Measurements from ENCODE around the gene SDF2L1. TPM values are rescaled to one million over a fixed set of nuclear protein-coding genes. Genes with fewer than 3 reads are reported as not detected.

SDF2L1 gene
- total and polyA plus RNA-seq, 9 of the 15 experiments (the other 6 are each of a cell fraction or from before 2014, with no cell fraction given): 15.1 to 989 (median 124) TPM

- peaks cover 23% of the 10 kb centered on the region for H3K79me2 ChIP-seq (ENCODE audit: control insufficient read depth, insufficient read depth, low read length)
- peaks cover 9% of the 10 kb centered on the region for H3K9me1 ChIP-seq (ENCODE audit: control insufficient read depth, insufficient read depth, low read length)
- no peak for ATAC-seq
- no peak overlapping the region for H3K4me3 ChIP-seq
- in situ Hi-C loops (cut with MboI) (loop anchor here (25.0 kb wide), 1 partner anchor 496 kb away; no protein-coding TSS in a partner anchor), intact Hi-C loops (cut with micrococcal nuclease) (loop anchor here (10.0 kb wide), 1 partner anchor 921 kb away; the partner anchor contains the start of gene PRAME)
- H3K4me1 ChIP-seq (replicated peaks in 1 of 2; ENCODE audit: control insufficient read depth in 2 of 2, insufficient read depth in 2 of 2, low read length in 2 of 2): peaks cover 31 to 78% of the 10 kb centered on the region in 2 experiments
- H4K20me1 ChIP-seq (replicated peaks; ENCODE audit: control insufficient read depth, insufficient read depth, low read length): no peaks in the 10 kb centered on the region
- WGBS (ENCODE audit: insufficient coverage, low coverage, missing lambda C conversion rate): 68% methylated on average over 4 of the region's 4 CpGs
- peak overlapping the region; percentile 88; the same call in 1 of the 2 replicates for H2AFZ ChIP-seq (ENCODE audit: low read depth, low read length)
- no peak overlapping the region for H3K27ac ChIP-seq (ENCODE audit: extremely low read depth, low read depth, low read length)
- H3K27me3 ChIP-seq (ENCODE audit: control insufficient read depth in 2 of 2, insufficient read depth in 2 of 2, low read length in 2 of 2): no peaks in the 10 kb centered on the region
- ChIA-PET CTCF (ENCODE audit: low intra/inter-chr PET ratio) (no interaction called here), POLR2A (interaction anchor here (1.0 to 76.8 kb wide), 6 partner anchors 14 to 1509 kb away, joined by 4 to 4622 read pairs (median 9); partner anchors contain the start of genes CCDC116, PPIL2, SDF2L1 and YDJC)
- BruUV-seq (replicated peaks): no TSS peak
- H3K36me3 ChIP-seq (ENCODE audit: control insufficient read depth, insufficient read depth, low read length): peaks cover 10% of the 10 kb centered on the region; the same call in 2 of the 3 replicates
- FAIRE-seq: no peak
- peak overlapping the region; percentile 77 for H3K4me2 ChIP-seq (ENCODE audit: insufficient read depth, low read length)
- no peak for TF ChIP-seq ZNF586 (CRISPR knock-in tag; conservative IDR thresholded peaks at IDR 0.05)
- TF ChIP-seq DEAF1 (CRISPR knock-in tag; IDR thresholded peaks at IDR 0.05): no peak
- TF ChIP-seq SMC3 (conservative IDR thresholded peaks at IDR 0.05; ENCODE audit: insufficient read depth, low read depth, low read length): 0 out of 2 replicates have a peak, but pooled peaks have one; percentile 2
- no peak for TF ChIP-seq ZSCAN29 (IDR thresholded peaks at IDR 0.05)
- TF ChIP-seq TBL1XR1 (IDR thresholded peaks at IDR 0.05; ENCODE audit: low read length in 2 of 2): peak in 1 of 2 experiments; percentile 75; a peak in 1 of 4 replicates
- no peak for TF ChIP-seq ZNF778 (CRISPR knock-in tag; IDR thresholded peaks at IDR 0.05)
- H3K9ac ChIP-seq (ENCODE audit: insufficient read depth in 1 of 2, low read depth in 2 of 2, low read length in 2 of 2): peak overlapping the region; percentile 31 to 79; a peak in 3 of 4 replicates
- no peaks in the 10 kb centered on the region for H3K9me3 ChIP-seq (replicated peaks; ENCODE audit: control insufficient read depth, insufficient read depth, low read depth, low read length)
- DNase-seq (ENCODE audit: extremely low read depth in 1 of 4, low spot score in 3 of 4): peak in 1 of 4 experiments; percentile 46
Observed at GRCh38 chr22:21633481-21633880, 8.6 kb upstream of the SDF2L1 start.
